Measurements from ENCODE around the gene CRLF2.

CRLF2 gene

GRCh38 chrX:1153940-1154339, 58.5 kb downstream of the CRLF2 start:
- Histone ChIP-seq H3K36me3 (no peaks in the 10 kb centered on the region), H3K27ac (no peak overlapping the region), H3K9me3 (no peaks in the 10 kb centered on the region), H3K4me3 (no peak overlapping the region), H3K4me1 (no peaks in the 10 kb centered on the region), H3K27me3 (peaks cover 0 to 16% of the 10 kb centered on the region in 2 donors)
- intact Hi-C loops (cut with DNase I; ENCODE audit: low total_unique reads) = no loop called here
- DNase-seq = no peak
- TF ChIP-seq, protein P1, sequence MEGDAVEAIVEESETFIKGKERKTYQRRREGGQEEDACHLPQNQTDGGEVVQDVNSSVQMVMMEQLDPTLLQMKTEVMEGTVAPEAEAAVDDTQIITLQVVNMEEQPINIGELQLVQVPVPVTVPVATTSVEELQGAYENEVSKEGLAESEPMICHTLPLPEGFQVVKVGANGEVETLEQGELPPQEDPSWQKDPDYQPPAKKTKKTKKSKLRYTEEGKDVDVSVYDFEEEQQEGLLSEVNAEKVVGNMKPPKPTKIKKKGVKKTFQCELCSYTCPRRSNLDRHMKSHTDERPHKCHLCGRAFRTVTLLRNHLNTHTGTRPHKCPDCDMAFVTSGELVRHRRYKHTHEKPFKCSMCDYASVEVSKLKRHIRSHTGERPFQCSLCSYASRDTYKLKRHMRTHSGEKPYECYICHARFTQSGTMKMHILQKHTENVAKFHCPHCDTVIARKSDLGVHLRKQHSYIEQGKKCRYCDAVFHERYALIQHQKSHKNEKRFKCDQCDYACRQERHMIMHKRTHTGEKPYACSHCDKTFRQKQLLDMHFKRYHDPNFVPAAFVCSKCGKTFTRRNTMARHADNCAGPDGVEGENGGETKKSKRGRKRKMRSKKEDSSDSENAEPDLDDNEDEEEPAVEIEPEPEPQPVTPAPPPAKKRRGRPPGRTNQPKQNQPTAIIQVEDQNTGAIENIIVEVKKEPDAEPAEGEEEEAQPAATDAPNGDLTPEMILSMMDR (IDR thresholded peaks at IDR 0.05) = no peak

- Histone ChIP-seq H3K27me3 (peaks cover 0 to 26% of the 10 kb centered on the region in 2 donors), H3K9me3 (no peaks in the 10 kb centered on the region), H3K27ac (no peak overlapping the region), H3K4me3 (no peak overlapping the region), H3K36me3 (no peaks in the 10 kb centered on the region), H3K4me1 (no peaks in the 10 kb centered on the region)
- intact Hi-C loops (cut with DNase I; ENCODE audit: low total_unique reads) = no loop called here
- TF ChIP-seq, protein P1 (IDR thresholded peaks at IDR 0.05) = no peak
- peak in 1 of 2 donors; percentile 60 for DNase-seq
Measured at GRCh38 chrX:1152090-1152489, 60.4 kb downstream of the CRLF2 start.

GRCh38 chrX:1151378-1152077, 60.9 kb downstream of the CRLF2 start:
- no peak overlapping the region for H3K4me3 ChIP-seq
- no peaks in the 10 kb centered on the region for H3K9me3 ChIP-seq
- H3K27me3 ChIP-seq = peaks cover 0 to 23% of the 10 kb centered on the region in 2 donors
- intact Hi-C loops (cut with DNase I; ENCODE audit: low total_unique reads) = no loop called here
- no peaks in the 10 kb centered on the region for H3K4me1 ChIP-seq
- no peak for DNase-seq
- TF ChIP-seq, protein P1 (IDR thresholded peaks at IDR 0.05) = no peak
- H3K36me3 ChIP-seq = no peaks in the 10 kb centered on the region
- H3K27ac ChIP-seq = no peak overlapping the region

- DNase-seq = peak in 1 of 2 donors; percentile 34
- TF ChIP-seq, protein P1 (IDR thresholded peaks at IDR 0.05) = no peak
- intact Hi-C loops (cut with DNase I; ENCODE audit: low total_unique reads) = no loop called here
- H3K4me1 ChIP-seq = no peaks in the 10 kb centered on the region
- H3K4me3 ChIP-seq = no peak overlapping the region
- H3K27ac ChIP-seq = no peak overlapping the region
- H3K36me3 ChIP-seq = no peaks in the 10 kb centered on the region
- H3K27me3 ChIP-seq = peaks cover 0 to 19% of the 10 kb centered on the region in 2 donors
- H3K9me3 ChIP-seq = no peaks in the 10 kb centered on the region
Measured at GRCh38 chrX:1150569-1151347, 61.7 kb downstream of the CRLF2 start.

- DNase-seq = peak in 1 of 2 donors; percentile 51
- no peaks in the 10 kb centered on the region for H3K36me3 ChIP-seq
- H3K27me3 ChIP-seq = peaks cover 0 to 19% of the 10 kb centered on the region in 2 donors
- TF ChIP-seq, protein P1 (IDR thresholded peaks at IDR 0.05) = no peak
- intact Hi-C loops (cut with DNase I; ENCODE audit: low total_unique reads) = no loop called here
- no peak overlapping the region for H3K27ac ChIP-seq
- no peaks in the 10 kb centered on the region for H3K4me1 ChIP-seq
- H3K4me3 ChIP-seq = no peak overlapping the region
- no peaks in the 10 kb centered on the region for H3K9me3 ChIP-seq
Measured at GRCh38 chrX:1147611-1148515, 64.6 kb downstream of the CRLF2 start.

Measured in tibial artery (tissue), 4 donors.